Endodermal cell (in vitro differentiated cells): ENCODE results near the gene MGME1. TPM values are rescaled to one million over a fixed set of nuclear protein-coding genes. Genes with fewer than 3 reads are reported as not detected.

ENCODE experiments used
- DNase-seq: peaks from one replicate; pipeline ENCODE4 v3.0.0-alpha.2; 2017
- H3K27ac ChIP-seq: 2 replicates; pipeline ENCODE4 v1.5.1; 2013; ENCODE audit warnings: mild to moderate bottlenecking, low read depth, low read length, moderate library complexity
- H3K27me3 ChIP-seq: 2 replicates; pipeline ENCODE4 v1.6.1; 2013; ENCODE audit warnings: mild to moderate bottlenecking, low read length, moderate library complexity; ENCODE audit not compliant: insufficient read depth, control insufficient read depth, poor library complexity, severe bottlenecking
- H3K36me3 ChIP-seq: 2 replicates; pipeline ENCODE4 v1.7.0; 2013; ENCODE audit warnings: mild to moderate bottlenecking, low read length, moderate library complexity; ENCODE audit not compliant: control insufficient read depth, insufficient read depth
- H3K4me1 ChIP-seq: one replicate; pipeline ENCODE4 v1.7.0; 2013; ENCODE audit warnings: low read length; ENCODE audit not compliant: control insufficient read depth, insufficient read depth
- H3K4me3 ChIP-seq: 2 replicates; pipeline ENCODE4 v1.5.1; 2013; ENCODE audit warnings: mild to moderate bottlenecking, low read length, moderate library complexity
- H3K9ac ChIP-seq: 2 replicates; pipeline ENCODE4 v1.6.1; 2013; ENCODE audit warnings: mild to moderate bottlenecking, low read length, moderate library complexity; ENCODE audit not compliant: poor library complexity, severe bottlenecking; ENCODE audit errors: extremely low read depth
- H3K9me3 ChIP-seq: 2 replicates; pipeline ENCODE4 v1.6.1; 2013; ENCODE audit warnings: mild to moderate bottlenecking, low read length, moderate library complexity; ENCODE audit not compliant: control insufficient read depth
- H3K27ac Mint-ChIP-seq: 2 replicates; pipeline ENCODE4 v1.8.0; 2020; ENCODE audit warnings: mixed read lengths
- H3K27me3 Mint-ChIP-seq: 2 replicates; pipeline ENCODE4 v1.8.0; 2021; ENCODE audit warnings: mild to moderate bottlenecking, mixed read lengths; ENCODE audit not compliant: insufficient read depth
- H3K36me3 Mint-ChIP-seq: 2 replicates; pipeline ENCODE4 v1.8.0; 2020; ENCODE audit warnings: low read depth, mixed read lengths
- H3K4me1 Mint-ChIP-seq: 2 replicates; pipeline ENCODE4 v1.8.0; 2020; ENCODE audit warnings: mixed read lengths
- H3K4me3 Mint-ChIP-seq: 2 replicates; pipeline ENCODE4 v1.8.0; 2020; ENCODE audit warnings: mild to moderate bottlenecking, moderate library complexity, mixed read lengths
- H3K9me3 Mint-ChIP-seq: 2 replicates; pipeline ENCODE4 v1.8.0; 2020; ENCODE audit warnings: mild to moderate bottlenecking, mixed read lengths
- WGBS, 2 experiments: methylation state at CpG; one replicate each; pipeline versions ENCODE4 v1.1.5 to v1.1.7; 2013; ENCODE audit warnings: missing lambda C conversion rate in 2 of 2, mixed read lengths in 1 of 2; ENCODE audit not compliant: insufficient coverage in 1 of 2, insufficient read length in 1 of 2; 5-methylcytosine and 5-hydroxymethylcytosine counted together
- total RNA-seq, 2 donors: library from RNA; stranded (reverse); fragmentation: NEBNext Ultra II Directional in 1 of 2; extraction: Animal tissue kit (Norgen Biotek cat#: 25700) in 1 of 2; gene quantifications; 2 replicates in 1 of 2; 3 replicates in 1 of 2; pipeline ENCODE4 v1.2.1, GENCODE V29; 2021
- TF ChIP-seq, protein P1 (sequence below): fragments of 200-600 bp; sonication (generic); conservative IDR thresholded peaks from 2 replicates; pipeline ENCODE4 v1.5.0; 2021; ENCODE audit warnings: antibody characterized with exemption, mild to moderate bottlenecking

MGME1 gene
- total RNA-seq, 2 donors from 2014 or later, result 31.2 to 36.7 TPM

DNA sequence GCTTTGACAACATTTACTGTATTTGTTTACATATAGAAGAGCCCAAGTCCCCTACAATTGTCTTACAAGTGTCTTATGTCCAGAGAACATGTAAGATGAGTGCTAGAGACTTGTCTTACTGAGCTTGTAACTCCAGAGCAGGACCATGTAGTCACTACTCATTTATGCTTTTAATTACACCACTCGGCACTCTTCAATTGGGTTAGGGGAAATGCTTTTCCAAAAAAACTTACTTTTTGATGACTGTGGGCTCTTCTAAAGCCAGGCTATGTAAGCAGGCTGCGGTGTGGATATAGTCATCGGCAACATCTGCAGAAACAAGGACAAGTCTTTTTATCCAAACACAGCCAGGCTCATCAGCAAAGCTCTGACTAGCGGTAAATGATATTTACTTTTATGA, 18.9 kb upstream of the MGME1 start:
- Histone ChIP-seq H3K4me1 (no peaks in the 10 kb centered on the region), H3K36me3 (peaks cover 100% of the 10 kb centered on the region), H3K27ac (no peak overlapping the region), H3K9ac (no peak overlapping the region), H3K27me3 (no peaks in the 10 kb centered on the region), H3K9me3 (no peaks in the 10 kb centered on the region), H3K4me3 (no peak overlapping the region)
- H3K4me1 Mint-ChIP-seq, result peaks cover 1% of the 10 kb centered on the region
- no peak overlapping the region for H3K4me3 Mint-ChIP-seq
- no peak for DNase-seq
- no peaks in the 10 kb centered on the region for H3K9me3 Mint-ChIP-seq
- TF ChIP-seq, protein P1, sequence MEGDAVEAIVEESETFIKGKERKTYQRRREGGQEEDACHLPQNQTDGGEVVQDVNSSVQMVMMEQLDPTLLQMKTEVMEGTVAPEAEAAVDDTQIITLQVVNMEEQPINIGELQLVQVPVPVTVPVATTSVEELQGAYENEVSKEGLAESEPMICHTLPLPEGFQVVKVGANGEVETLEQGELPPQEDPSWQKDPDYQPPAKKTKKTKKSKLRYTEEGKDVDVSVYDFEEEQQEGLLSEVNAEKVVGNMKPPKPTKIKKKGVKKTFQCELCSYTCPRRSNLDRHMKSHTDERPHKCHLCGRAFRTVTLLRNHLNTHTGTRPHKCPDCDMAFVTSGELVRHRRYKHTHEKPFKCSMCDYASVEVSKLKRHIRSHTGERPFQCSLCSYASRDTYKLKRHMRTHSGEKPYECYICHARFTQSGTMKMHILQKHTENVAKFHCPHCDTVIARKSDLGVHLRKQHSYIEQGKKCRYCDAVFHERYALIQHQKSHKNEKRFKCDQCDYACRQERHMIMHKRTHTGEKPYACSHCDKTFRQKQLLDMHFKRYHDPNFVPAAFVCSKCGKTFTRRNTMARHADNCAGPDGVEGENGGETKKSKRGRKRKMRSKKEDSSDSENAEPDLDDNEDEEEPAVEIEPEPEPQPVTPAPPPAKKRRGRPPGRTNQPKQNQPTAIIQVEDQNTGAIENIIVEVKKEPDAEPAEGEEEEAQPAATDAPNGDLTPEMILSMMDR, result no peak
- no peaks in the 10 kb centered on the region for H3K27me3 Mint-ChIP-seq
- peaks cover 98% of the 10 kb centered on the region for H3K36me3 Mint-ChIP-seq
- no peak overlapping the region for H3K27ac Mint-ChIP-seq
- 96 to 98% methylated on average over 3 to 4 of the region's 4 CpGs for WGBS, 2 experiments

DNA sequence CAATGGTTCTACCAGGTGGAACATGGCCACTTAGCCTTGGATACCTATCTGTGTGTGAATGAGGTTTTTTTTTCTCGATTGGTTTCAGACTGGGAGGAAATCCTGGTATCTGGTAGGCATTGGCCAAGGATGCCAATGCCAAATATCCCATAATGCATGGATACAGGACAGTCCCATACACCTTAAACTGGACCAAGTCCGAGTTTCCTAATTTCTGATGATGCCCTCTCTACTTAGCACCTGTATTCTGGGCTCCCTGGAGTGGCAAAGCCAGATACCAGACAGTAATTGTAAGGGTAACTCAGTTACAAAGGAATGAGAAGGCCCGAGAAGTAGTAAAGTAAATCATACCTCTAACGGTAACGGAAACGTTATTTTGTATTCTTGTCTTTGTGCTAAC, 18.1 kb upstream of the MGME1 start:
- no peak overlapping the region for H3K4me3 ChIP-seq
- 88 to 89% methylated on average over 5 to 6 of the region's 6 CpGs for WGBS, 2 experiments
- peaks cover 100% of the 10 kb centered on the region for H3K36me3 ChIP-seq
- H3K27me3 ChIP-seq, result no peaks in the 10 kb centered on the region
- no peaks in the 10 kb centered on the region for H3K4me1 ChIP-seq
- peaks cover 7% of the 10 kb centered on the region for H3K4me1 Mint-ChIP-seq
- H3K9me3 ChIP-seq, result no peaks in the 10 kb centered on the region
- no peaks in the 10 kb centered on the region for H3K9me3 Mint-ChIP-seq
- no peak overlapping the region for H3K27ac Mint-ChIP-seq
- peaks cover 99% of the 10 kb centered on the region for H3K36me3 Mint-ChIP-seq
- no peaks in the 10 kb centered on the region for H3K27me3 Mint-ChIP-seq
- no peak overlapping the region for H3K27ac ChIP-seq
- TF ChIP-seq, protein P1, result no peak
- H3K9ac ChIP-seq, result no peak overlapping the region
- DNase-seq, result no peak
- no peak overlapping the region for H3K4me3 Mint-ChIP-seq

DNA sequence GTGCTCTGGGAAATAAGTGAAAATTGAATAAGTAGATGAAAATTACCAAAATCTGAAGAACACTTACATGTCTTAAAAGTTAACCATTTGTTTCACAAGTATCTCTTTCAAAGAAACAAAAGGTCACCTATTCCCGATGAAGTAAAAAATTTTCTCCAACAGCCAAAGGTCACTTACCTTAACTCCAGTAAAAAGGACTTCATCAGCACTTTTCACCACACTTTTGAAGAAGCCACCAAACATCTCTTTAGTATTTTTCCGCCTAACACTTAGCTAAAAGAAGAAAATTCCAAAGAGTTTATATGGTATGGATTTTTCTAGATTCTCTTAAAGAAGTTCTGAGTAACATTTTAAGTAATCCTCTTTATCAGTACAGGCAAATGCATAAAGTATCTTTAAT, 17.5 kb upstream of the MGME1 start:
- Mint-ChIP-seq H3K4me1 (peaks cover 7% of the 10 kb centered on the region), H3K27me3 (no peaks in the 10 kb centered on the region), H3K27ac (no peak overlapping the region), H3K4me3 (no peak overlapping the region), H3K36me3 (peaks cover 99% of the 10 kb centered on the region), H3K9me3 (no peaks in the 10 kb centered on the region)
- no peak overlapping the region for H3K4me3 ChIP-seq
- peaks cover 100% of the 10 kb centered on the region for H3K36me3 ChIP-seq
- no peaks in the 10 kb centered on the region for H3K9me3 ChIP-seq
- no peak overlapping the region for H3K9ac ChIP-seq
- no peak for DNase-seq
- H3K27me3 ChIP-seq, result no peaks in the 10 kb centered on the region
- no peaks in the 10 kb centered on the region for H3K4me1 ChIP-seq
- TF ChIP-seq, protein P1, result no peak
- no peak overlapping the region for H3K27ac ChIP-seq
- 100% methylated on average over 1 of the region's 2 CpGs for WGBS, 2 experiments
